DOHH2 (cell line): ENCODE data around the gene KDM8.

Experiments used
- H3F3A ChIP-seq: fragments of 200-600 bp; sonication (generic), shearing (Covaris generic); 2 replicates; pipeline ENCODE4 v1.6.0; 2016; ENCODE audit warnings: antibody characterized with exemption, mild to moderate bottlenecking; ENCODE audit not compliant: control insufficient read depth, insufficient read depth
- H3K27ac ChIP-seq: fragments of 200-600 bp; sonication (generic); 2 replicates; pipeline ENCODE4 v1.5.1; 2014; ENCODE audit warnings: low read depth, mild to moderate bottlenecking, low read length, moderate library complexity
- H3K27me3 ChIP-seq: fragments of 200-600 bp; sonication (generic); 2 replicates; pipeline ENCODE4 v1.6.1; 2014; ENCODE audit warnings: mild to moderate bottlenecking, low read length, mixed read lengths; ENCODE audit not compliant: control insufficient read depth
- H3K36me3 ChIP-seq: fragments of 200-600 bp; sonication (generic); 2 replicates; pipeline ENCODE4 v1.6.1; 2014; ENCODE audit warnings: mild to moderate bottlenecking, low read length, moderate library complexity, mixed read lengths; ENCODE audit not compliant: control insufficient read depth
- H3K4me1 ChIP-seq: fragments of 200-600 bp; sonication (generic); 2 replicates; pipeline ENCODE4 v1.6.1; 2014; ENCODE audit warnings: mild to moderate bottlenecking, low read length, mixed read lengths; ENCODE audit not compliant: control insufficient read depth
- H3K4me2 ChIP-seq: fragments of 200-600 bp; sonication (generic); 2 replicates; pipeline ENCODE4 v1.6.0; 2014; ENCODE audit warnings: mild to moderate bottlenecking, low read length, moderate library complexity
- H3K4me3 ChIP-seq: fragments of 200-600 bp; sonication (generic); 2 replicates; pipeline ENCODE4 v1.5.1; 2014; ENCODE audit warnings: mild to moderate bottlenecking, low read length, mixed read lengths
- H3K79me2 ChIP-seq: fragments of 200-600 bp; sonication (generic); 2 replicates; pipeline ENCODE4 v1.6.1; 2014; ENCODE audit warnings: mild to moderate bottlenecking, low read length, mixed read lengths; ENCODE audit not compliant: control insufficient read depth
- H3K9me2 ChIP-seq: fragments of 200-600 bp; sonication (generic); replicated peaks from 2 replicates; pipeline ENCODE4 v1.6.1; 2014; ENCODE audit warnings: mild to moderate bottlenecking, low read length, mixed read lengths; ENCODE audit not compliant: control insufficient read depth
- H3K9me3 ChIP-seq: fragments of 200-600 bp; sonication (generic); 2 replicates; pipeline ENCODE4 v1.6.1; 2014; ENCODE audit warnings: antibody characterized with exemption, low read length, mixed read lengths; ENCODE audit not compliant: control insufficient read depth, insufficient read depth
- H4K20me1 ChIP-seq: fragments of 200-600 bp; sonication (generic); 2 replicates; pipeline ENCODE4 v1.6.0; 2014; ENCODE audit warnings: low read depth, mild to moderate bottlenecking, antibody characterized with exemption, low read length, moderate library complexity; ENCODE audit not compliant: control insufficient read depth, insufficient read depth
- EZH2phosphoT487 ChIP-seq: fragments of 200-600 bp; sonication (generic); IDR thresholded peaks from 2 replicates; pipeline ENCODE4 v1.6.1; 2017; ENCODE audit warnings: borderline replicate concordance, mild to moderate bottlenecking, antibody characterized with exemption, low read length, moderate library complexity, mixed read lengths
- TF ChIP-seq, protein P1 (sequence below): fragments of 200-600 bp; sonication (generic); IDR thresholded peaks from one replicate; pipeline ENCODE4 v1.5.1; 2014; ENCODE audit warnings: antibody characterized with exemption, mild to moderate bottlenecking, low read depth, low read length; ENCODE audit not compliant: poor library complexity, severe bottlenecking

The KDM8 gene

GRCh38 chr16:27224271-27224737 lies 21.0 kb downstream of the KDM8 start:
- no peaks in the 10 kb centered on the region for H3K9me2 ChIP-seq
- peaks cover 5% of the 10 kb centered on the region for H3K36me3 ChIP-seq
- no peaks in the 10 kb centered on the region for H3K79me2 ChIP-seq
- H3K4me1 ChIP-seq: peaks cover 47% of the 10 kb centered on the region
- H3F3A ChIP-seq: no peaks in the 10 kb centered on the region; the same call in 1 of the 2 replicates
- H3K9me3 ChIP-seq: no peaks in the 10 kb centered on the region
- no peak overlapping the region for H3K4me2 ChIP-seq
- no peak overlapping the region for H3K27ac ChIP-seq
- no peak overlapping the region for H3K4me3 ChIP-seq
- H4K20me1 ChIP-seq: no peaks in the 10 kb centered on the region
- no peaks in the 10 kb centered on the region for H3K27me3 ChIP-seq
- no peak for TF ChIP-seq EZH2phosphoT487
- TF ChIP-seq, protein P1, sequence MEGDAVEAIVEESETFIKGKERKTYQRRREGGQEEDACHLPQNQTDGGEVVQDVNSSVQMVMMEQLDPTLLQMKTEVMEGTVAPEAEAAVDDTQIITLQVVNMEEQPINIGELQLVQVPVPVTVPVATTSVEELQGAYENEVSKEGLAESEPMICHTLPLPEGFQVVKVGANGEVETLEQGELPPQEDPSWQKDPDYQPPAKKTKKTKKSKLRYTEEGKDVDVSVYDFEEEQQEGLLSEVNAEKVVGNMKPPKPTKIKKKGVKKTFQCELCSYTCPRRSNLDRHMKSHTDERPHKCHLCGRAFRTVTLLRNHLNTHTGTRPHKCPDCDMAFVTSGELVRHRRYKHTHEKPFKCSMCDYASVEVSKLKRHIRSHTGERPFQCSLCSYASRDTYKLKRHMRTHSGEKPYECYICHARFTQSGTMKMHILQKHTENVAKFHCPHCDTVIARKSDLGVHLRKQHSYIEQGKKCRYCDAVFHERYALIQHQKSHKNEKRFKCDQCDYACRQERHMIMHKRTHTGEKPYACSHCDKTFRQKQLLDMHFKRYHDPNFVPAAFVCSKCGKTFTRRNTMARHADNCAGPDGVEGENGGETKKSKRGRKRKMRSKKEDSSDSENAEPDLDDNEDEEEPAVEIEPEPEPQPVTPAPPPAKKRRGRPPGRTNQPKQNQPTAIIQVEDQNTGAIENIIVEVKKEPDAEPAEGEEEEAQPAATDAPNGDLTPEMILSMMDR: no peak

- Histone ChIP-seq H3F3A (no peaks in the 10 kb centered on the region; the same call in 1 of the 2 replicates), H3K36me3 (peaks cover 5% of the 10 kb centered on the region)
Observed at GRCh38 chr16:27224741-27225300, 21.5 kb downstream of the KDM8 start.

DNA sequence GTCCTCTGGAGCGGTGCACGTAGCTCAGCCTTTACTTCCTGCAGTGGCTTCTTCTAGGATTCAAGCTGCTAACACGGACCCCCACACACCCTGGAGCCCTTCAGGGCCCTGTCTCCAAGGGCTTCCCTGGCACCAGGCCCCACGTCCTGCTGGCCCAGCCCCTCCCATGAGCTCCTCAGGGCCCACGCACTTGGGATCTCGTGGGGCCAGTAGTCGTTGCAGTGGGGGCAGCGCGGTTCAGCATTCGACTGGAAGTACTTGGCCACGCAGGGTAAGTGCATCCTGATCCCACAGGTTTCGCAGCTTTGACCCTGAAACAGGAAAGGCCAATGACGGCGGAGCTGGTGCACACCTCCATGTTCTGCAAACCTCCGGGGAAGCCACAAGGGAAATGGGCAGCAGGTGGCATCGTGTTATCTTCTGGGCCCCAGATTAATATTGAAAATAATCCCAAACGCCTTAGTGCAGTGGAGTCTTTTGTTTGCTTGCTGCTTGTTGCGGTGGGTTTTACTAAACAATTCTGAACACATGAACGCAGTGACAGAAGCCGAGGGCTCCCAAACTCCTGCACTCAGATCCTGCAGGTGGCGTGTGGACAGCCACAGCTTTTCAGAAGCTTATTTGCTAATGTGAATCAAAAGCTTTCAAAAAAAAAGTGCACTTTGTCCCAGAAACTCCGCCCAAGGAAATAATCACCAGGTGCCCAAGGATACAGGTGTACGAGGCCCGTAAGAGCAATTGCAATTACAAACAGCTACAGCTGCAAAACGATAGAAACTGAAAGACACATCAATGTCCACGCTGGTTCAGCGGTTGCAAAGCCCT lies 22.4 kb downstream of the KDM8 start:
- no peak overlapping the region for H3K27ac ChIP-seq
- H3K4me1 ChIP-seq: peaks cover 61% of the 10 kb centered on the region
- peaks cover 13% of the 10 kb centered on the region for H3K36me3 ChIP-seq
- no peak overlapping the region for H3K4me3 ChIP-seq
- H3K9me2 ChIP-seq: no peaks in the 10 kb centered on the region
- no peaks in the 10 kb centered on the region for H3K27me3 ChIP-seq
- no peak overlapping the region for H3K4me2 ChIP-seq
- H3K9me3 ChIP-seq: no peaks in the 10 kb centered on the region
- no peak for TF ChIP-seq EZH2phosphoT487
- TF ChIP-seq, protein P1: peak; percentile 17
- H3F3A ChIP-seq: no peaks in the 10 kb centered on the region; the same call in 1 of the 2 replicates
- H4K20me1 ChIP-seq: no peaks in the 10 kb centered on the region
- H3K79me2 ChIP-seq: no peaks in the 10 kb centered on the region

More at GRCh38 chr16:27224741-27225300, 21.5 kb downstream of the KDM8 start:
- Histone ChIP-seq H3K9me2 (no peaks in the 10 kb centered on the region), H3K27ac (no peak overlapping the region), H3K79me2 (no peaks in the 10 kb centered on the region), H3K27me3 (no peaks in the 10 kb centered on the region), H3K4me3 (no peak overlapping the region), H3K4me1 (peaks cover 52% of the 10 kb centered on the region), H4K20me1 (no peaks in the 10 kb centered on the region), H3K9me3 (no peaks in the 10 kb centered on the region), H3K4me2 (no peak overlapping the region)
- TF ChIP-seq EZH2phosphoT487: no peak

DNA sequence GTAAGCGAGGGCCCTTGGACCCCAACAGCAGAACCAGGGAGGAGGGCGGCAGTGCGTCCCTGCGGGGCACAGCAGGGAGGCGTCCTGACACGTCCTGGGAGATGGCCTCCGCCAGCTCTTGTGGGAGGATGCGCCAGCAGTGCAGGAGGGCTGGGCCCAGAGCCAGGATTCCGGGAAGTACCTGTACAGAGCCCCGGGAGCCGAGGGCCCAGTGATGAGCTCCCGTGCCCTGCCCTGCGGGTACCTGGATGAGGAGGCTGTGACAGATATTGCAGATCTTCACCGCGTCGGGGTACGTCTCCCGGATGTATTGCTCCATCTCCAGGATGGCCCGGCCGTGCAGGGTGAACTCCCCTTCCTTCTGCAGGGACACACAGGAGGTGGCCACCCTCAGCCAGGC lies 23.1 kb downstream of the KDM8 start:
- Histone ChIP-seq H3K9me3 (no peaks in the 10 kb centered on the region), H3K79me2 (no peaks in the 10 kb centered on the region), H3K36me3 (peaks cover 19% of the 10 kb centered on the region), H3K9me2 (no peaks in the 10 kb centered on the region), H4K20me1 (no peaks in the 10 kb centered on the region), H3K4me2 (no peak overlapping the region), H3K4me1 (peaks cover 69% of the 10 kb centered on the region), H3K4me3 (no peak overlapping the region), H3K27ac (no peak overlapping the region), H3F3A (no peaks in the 10 kb centered on the region; the same call in 1 of the 2 replicates), H3K27me3 (no peaks in the 10 kb centered on the region)
- TF ChIP-seq, protein P1: no peak
- no peak for TF ChIP-seq EZH2phosphoT487
